Chondrocyte (in vitro differentiated cells): ENCODE measurements around the gene TST. TPM values are rescaled to one million over a fixed set of nuclear protein-coding genes. Genes with fewer than 3 reads are reported as not detected.

Experiments used
- DNase-seq: peaks from one replicate; pipeline ENCODE4 v3.0.0; 2021; ENCODE audit warnings: mixed read lengths, low spot score
- H3K27ac Mint-ChIP-seq: one replicate; pipeline ENCODE4 v1.8.0; 2021; ENCODE audit warnings: mild to moderate bottlenecking, moderate library complexity, mixed read lengths; ENCODE audit not compliant: unreplicated experiment
- H3K27me3 Mint-ChIP-seq: 2 replicates; pipeline ENCODE4 v1.8.0; 2021; ENCODE audit warnings: low read depth, mixed read lengths
- H3K36me3 Mint-ChIP-seq: 2 replicates; pipeline ENCODE4 v1.8.0; 2021; ENCODE audit warnings: low read depth, mixed read lengths
- H3K4me1 Mint-ChIP-seq: 2 replicates; pipeline ENCODE4 v1.8.0; 2021; ENCODE audit warnings: low read depth, mild to moderate bottlenecking, mixed read lengths
- H3K4me3 Mint-ChIP-seq: one replicate; pipeline ENCODE4 v1.8.0; 2021; ENCODE audit warnings: mild to moderate bottlenecking, moderate library complexity, mixed read lengths; ENCODE audit not compliant: unreplicated experiment
- H3K9me3 Mint-ChIP-seq: 2 replicates; pipeline ENCODE4 v1.8.0; 2021; ENCODE audit warnings: low read depth, mixed read lengths
- CTCF ChIP-seq: fragments of 200-600 bp; sonication (generic); IDR thresholded peaks from 2 replicates; pipeline ENCODE4 v1.5.0; 2021; ENCODE audit warnings: antibody characterized with exemption, mild to moderate bottlenecking, moderate library complexity
- total RNA-seq: library from RNA; stranded (reverse); gene quantifications from 3 replicates; pipeline ENCODE4 v1.2.1, GENCODE V29; 2021

The TST gene
- total RNA-seq, 1 donor from 2014 or later: 24.9 TPM

GRCh38 chr22:37012956-37013355 lies 6.3 kb downstream of the TST start:
- no peak for DNase-seq
- Mint-ChIP-seq H3K9me3 (no peaks in the 10 kb centered on the region), H3K27ac (no peak overlapping the region), H3K4me1 (peaks cover 5% of the 10 kb centered on the region), H3K36me3 (peaks cover 2% of the 10 kb centered on the region), H3K4me3 (no peak overlapping the region), H3K27me3 (peaks cover 3% of the 10 kb centered on the region)
- no peak for TF ChIP-seq CTCF

- no peaks in the 10 kb centered on the region for H3K9me3 Mint-ChIP-seq
- peaks cover 5% of the 10 kb centered on the region for H3K27me3 Mint-ChIP-seq
Observed at GRCh38 chr22:37012262-37012904, 6.9 kb downstream of the TST start.

DNA sequence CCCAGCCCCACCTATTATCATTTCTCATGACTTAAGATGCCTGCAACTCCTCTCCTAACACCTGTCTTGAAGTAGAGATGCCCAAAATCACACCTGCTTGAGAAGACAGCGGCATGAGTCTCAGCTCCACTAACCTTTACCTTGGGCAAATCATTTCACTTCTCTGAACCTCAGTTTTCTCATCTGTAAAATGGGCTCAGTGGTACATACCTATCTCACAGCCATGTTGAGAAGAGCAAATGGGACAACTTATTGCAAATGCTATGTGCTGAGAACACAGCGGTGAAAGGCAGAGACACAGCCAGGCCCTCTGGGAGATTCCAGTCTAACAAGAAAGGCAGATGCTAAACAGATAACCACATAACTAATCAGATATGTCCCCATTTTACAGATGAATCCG lies 7.8 kb downstream of the TST start:
- no peak overlapping the region for H3K27ac Mint-ChIP-seq
- H3K4me1 Mint-ChIP-seq: no peaks in the 10 kb centered on the region
- H3K36me3 Mint-ChIP-seq: peaks cover 1% of the 10 kb centered on the region
- TF ChIP-seq CTCF: no peak
- peaks cover 10% of the 10 kb centered on the region for H3K27me3 Mint-ChIP-seq
- H3K4me3 Mint-ChIP-seq: no peak overlapping the region
- H3K9me3 Mint-ChIP-seq: peaks cover under 1% of the 10 kb centered on the region
- no peak for DNase-seq

More at GRCh38 chr22:37012262-37012904, 6.9 kb downstream of the TST start:
- H3K27ac Mint-ChIP-seq: no peak overlapping the region
- TF ChIP-seq CTCF: no peak
- no peak overlapping the region for H3K4me3 Mint-ChIP-seq
- DNase-seq: no peak
- H3K4me1 Mint-ChIP-seq: peaks cover under 1% of the 10 kb centered on the region
- H3K36me3 Mint-ChIP-seq: peaks cover 2% of the 10 kb centered on the region

GRCh38 chr22:37010976-37011375 lies 8.3 kb downstream of the TST start:
- Mint-ChIP-seq H3K4me3 (no peak overlapping the region), H3K27ac (no peak overlapping the region), H3K27me3 (peaks cover 14% of the 10 kb centered on the region), H3K36me3 (no peaks in the 10 kb centered on the region), H3K9me3 (peaks cover 4% of the 10 kb centered on the region), H3K4me1 (no peaks in the 10 kb centered on the region)
- no peak for DNase-seq
- no peak for TF ChIP-seq CTCF

DNA sequence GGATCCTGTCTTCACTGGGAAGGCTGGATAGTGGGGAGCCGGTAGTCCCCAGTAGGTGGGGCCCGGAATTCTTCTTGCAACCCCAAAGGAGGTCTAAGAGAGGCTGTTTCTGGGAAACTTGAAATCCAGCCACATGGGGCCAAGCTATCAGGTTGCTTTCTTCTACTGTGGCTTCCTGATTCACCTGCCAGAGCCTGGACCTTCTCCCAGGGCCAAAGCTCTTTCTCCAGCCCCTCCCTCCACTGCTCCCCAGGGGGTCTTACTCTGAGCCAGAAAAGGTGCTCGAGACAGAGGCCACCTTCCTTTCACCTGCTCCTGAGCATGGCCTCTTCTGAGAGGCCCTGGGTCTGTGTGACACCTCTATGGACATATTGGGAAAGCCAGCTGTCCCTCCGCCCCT lies 9.1 kb downstream of the TST start:
- Mint-ChIP-seq H3K36me3 (peaks cover 2% of the 10 kb centered on the region), H3K27me3 (peaks cover 21% of the 10 kb centered on the region), H3K4me1 (no peaks in the 10 kb centered on the region), H3K4me3 (no peak overlapping the region), H3K27ac (no peak overlapping the region), H3K9me3 (peaks cover 8% of the 10 kb centered on the region)
- TF ChIP-seq CTCF: no peak
- no peak for DNase-seq
